PC-3 (cell line): ENCODE results near the gene SP100.

ENCODE experiments used
- CTCF ChIP-seq: fragments of 300-600 bp; sonication (generic); conservative IDR thresholded peaks from 2 replicates; pipeline ENCODE4 v1.5.1; 2017; ENCODE audit warnings: antibody characterized with exemption, low read depth, mild to moderate bottlenecking, low read length
- EZH2 ChIP-seq: fragments of 300-600 bp; sonication (generic); IDR thresholded peaks from one replicate; pipeline ENCODE4 v1.6.1; 2017; ENCODE audit warnings: antibody characterized with exemption, mild to moderate bottlenecking, low read length; ENCODE audit not compliant: unreplicated experiment

DNA sequence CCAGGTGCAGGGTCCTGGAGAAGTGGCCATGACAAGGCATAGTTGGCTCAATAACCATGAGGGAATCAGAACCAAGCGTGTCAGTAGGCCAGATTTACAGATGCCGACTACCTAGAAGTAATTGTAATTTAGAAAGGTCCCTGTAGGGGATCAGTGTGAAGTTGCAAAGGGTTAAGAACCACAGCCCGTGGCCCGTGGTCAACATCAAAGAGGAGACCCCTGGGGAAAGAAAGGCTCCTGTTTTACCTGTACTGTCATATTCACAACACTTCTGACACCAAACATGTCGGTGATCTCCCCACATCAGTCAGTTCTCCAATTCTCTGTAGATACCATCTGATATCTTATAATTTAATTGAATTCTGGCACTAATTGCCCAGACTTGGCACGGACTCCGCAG, 31.0 kb downstream of the SP100 start:
- TF ChIP-seq EZH2 (no peak), CTCF (no peak)
